ENCODE data around the gene TAOK3. TPM values are rescaled to one million over a fixed set of nuclear protein-coding genes. Genes with fewer than 3 reads are reported as not detected.

The TAOK3 gene
- total RNA-seq, 3 donors from 2014 or later (not counting 1 experiment from before 2014, with no cell fraction given): 155 to 166 (median 157) TPM

DNA sequence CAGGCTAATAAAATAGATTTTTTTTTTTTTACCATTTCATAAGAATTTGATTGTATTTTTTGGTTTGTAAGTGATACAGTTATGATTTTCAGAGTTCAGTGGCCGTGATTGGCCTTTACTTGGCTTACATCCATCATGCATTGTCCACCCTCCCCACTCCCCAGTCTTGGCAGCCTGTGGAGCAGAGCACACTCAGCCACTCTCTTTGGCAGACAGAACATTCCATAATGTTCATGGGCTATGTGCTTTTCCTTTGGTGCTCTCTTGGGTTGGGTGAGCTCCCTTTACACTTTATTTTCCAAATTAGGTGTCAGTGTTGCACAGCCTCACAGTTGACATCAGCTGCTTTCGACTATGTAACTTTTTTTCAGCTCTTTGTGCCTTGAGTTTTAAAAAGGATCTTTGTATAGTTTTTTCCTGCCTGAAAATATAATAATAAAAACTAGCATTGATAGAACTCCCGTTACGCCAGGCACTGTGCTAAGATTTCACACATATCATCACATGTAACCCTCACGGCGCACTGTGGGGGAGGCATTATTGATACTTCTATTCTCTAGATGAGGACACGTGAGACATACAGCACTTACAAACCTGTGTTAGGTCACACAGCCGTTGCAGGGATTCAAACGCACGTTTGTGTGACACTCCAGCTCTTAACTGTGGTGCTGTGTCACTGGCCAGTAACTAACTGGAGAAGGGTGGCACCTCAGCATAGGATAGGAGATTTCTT lies 25.2 kb upstream of the TAOK3 start:
- no peaks in the 10 kb centered on the region for H3K9me3 ChIP-seq (ENCODE audit: control insufficient read depth, insufficient read depth, low read length)
- Mint-ChIP-seq H3K9me3 (no peaks in the 10 kb centered on the region), H3K4me3 (no peak overlapping the region), H3K4me1 (peaks cover 0 to 17% of the 10 kb centered on the region in 2 donors), H3K36me3 (peaks cover 26% of the 10 kb centered on the region), H3K27ac (no peak overlapping the region), H3K27me3 (ENCODE audit: low read depth in 2 of 2) (no peaks in the 10 kb centered on the region)
- H3K27ac ChIP-seq (ENCODE audit: low read length): no peak overlapping the region
- H3K36me3 ChIP-seq (ENCODE audit: control insufficient read depth, insufficient read depth, low read length): peaks cover 39% of the 10 kb centered on the region
- H3K27me3 ChIP-seq (ENCODE audit: control insufficient read depth, insufficient read depth, low read length): no peaks in the 10 kb centered on the region
- DNase-seq (no peak), ATAC-seq (no peak)
- no peaks in the 10 kb centered on the region for H3K4me1 ChIP-seq (ENCODE audit: control insufficient read depth, insufficient read depth, low read length)
- intact Hi-C loops (cut with micrococcal nuclease): no loop called here
- no peak overlapping the region for H3K4me3 ChIP-seq (ENCODE audit: low read length)
- 97% methylated on average over 7 of the region's 10 CpGs for WGBS (ENCODE audit: insufficient coverage)
- TF ChIP-seq, protein P1, sequence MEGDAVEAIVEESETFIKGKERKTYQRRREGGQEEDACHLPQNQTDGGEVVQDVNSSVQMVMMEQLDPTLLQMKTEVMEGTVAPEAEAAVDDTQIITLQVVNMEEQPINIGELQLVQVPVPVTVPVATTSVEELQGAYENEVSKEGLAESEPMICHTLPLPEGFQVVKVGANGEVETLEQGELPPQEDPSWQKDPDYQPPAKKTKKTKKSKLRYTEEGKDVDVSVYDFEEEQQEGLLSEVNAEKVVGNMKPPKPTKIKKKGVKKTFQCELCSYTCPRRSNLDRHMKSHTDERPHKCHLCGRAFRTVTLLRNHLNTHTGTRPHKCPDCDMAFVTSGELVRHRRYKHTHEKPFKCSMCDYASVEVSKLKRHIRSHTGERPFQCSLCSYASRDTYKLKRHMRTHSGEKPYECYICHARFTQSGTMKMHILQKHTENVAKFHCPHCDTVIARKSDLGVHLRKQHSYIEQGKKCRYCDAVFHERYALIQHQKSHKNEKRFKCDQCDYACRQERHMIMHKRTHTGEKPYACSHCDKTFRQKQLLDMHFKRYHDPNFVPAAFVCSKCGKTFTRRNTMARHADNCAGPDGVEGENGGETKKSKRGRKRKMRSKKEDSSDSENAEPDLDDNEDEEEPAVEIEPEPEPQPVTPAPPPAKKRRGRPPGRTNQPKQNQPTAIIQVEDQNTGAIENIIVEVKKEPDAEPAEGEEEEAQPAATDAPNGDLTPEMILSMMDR (IDR thresholded peaks at IDR 0.05): no peak

GRCh38 chr12:118391836-118392235 lies 19.1 kb upstream of the TAOK3 start:
- ATAC-seq: no peak
- H3K27me3 Mint-ChIP-seq (ENCODE audit: low read depth in 2 of 2): no peaks in the 10 kb centered on the region
- H3K27ac Mint-ChIP-seq: no peak overlapping the region
- TF ChIP-seq, protein P1 (IDR thresholded peaks at IDR 0.05): no peak
- Histone ChIP-seq H3K36me3 (ENCODE audit: control insufficient read depth, insufficient read depth, low read length) (peaks cover 56% of the 10 kb centered on the region), H3K4me3 (ENCODE audit: low read length) (no peak overlapping the region), H3K27ac (ENCODE audit: low read length) (no peak overlapping the region), H3K27me3 (ENCODE audit: control insufficient read depth, insufficient read depth, low read length) (no peaks in the 10 kb centered on the region), H3K9me3 (ENCODE audit: control insufficient read depth, insufficient read depth, low read length) (no peaks in the 10 kb centered on the region), H3K4me1 (ENCODE audit: control insufficient read depth, insufficient read depth, low read length) (no peaks in the 10 kb centered on the region)
- peaks cover 0 to 12% of the 10 kb centered on the region in 2 donors for H3K4me1 Mint-ChIP-seq
- no peaks in the 10 kb centered on the region for H3K9me3 Mint-ChIP-seq
- WGBS (ENCODE audit: insufficient coverage): no CpG with 5 or more reads among the region's 1 CpG
- H3K36me3 Mint-ChIP-seq: peaks cover 32% of the 10 kb centered on the region
- DNase-seq: no peak
- no peak overlapping the region for H3K4me3 Mint-ChIP-seq
- intact Hi-C loops (cut with micrococcal nuclease): no loop called here

- TF ChIP-seq, protein P1 (IDR thresholded peaks at IDR 0.05): no peak
- Histone ChIP-seq H3K9me3 (ENCODE audit: control insufficient read depth, insufficient read depth, low read length) (no peaks in the 10 kb centered on the region), H3K36me3 (ENCODE audit: control insufficient read depth, insufficient read depth, low read length) (peaks cover 59% of the 10 kb centered on the region), H3K27me3 (ENCODE audit: control insufficient read depth, insufficient read depth, low read length) (no peaks in the 10 kb centered on the region), H3K4me1 (ENCODE audit: control insufficient read depth, insufficient read depth, low read length) (no peaks in the 10 kb centered on the region), H3K4me3 (ENCODE audit: low read length) (no peak overlapping the region), H3K27ac (ENCODE audit: low read length) (no peak overlapping the region)
- H3K27ac Mint-ChIP-seq: no peak overlapping the region
- peaks cover 32% of the 10 kb centered on the region for H3K36me3 Mint-ChIP-seq
- 100% methylated on average over 2 of the region's 2 CpGs for WGBS (ENCODE audit: insufficient coverage)
- ATAC-seq (no peak), DNase-seq (no peak)
- H3K4me1 Mint-ChIP-seq: peaks cover 0 to 12% of the 10 kb centered on the region in 2 donors
- no peaks in the 10 kb centered on the region for H3K9me3 Mint-ChIP-seq
- H3K27me3 Mint-ChIP-seq (ENCODE audit: low read depth in 2 of 2): no peaks in the 10 kb centered on the region
- H3K4me3 Mint-ChIP-seq: no peak overlapping the region
- intact Hi-C loops (cut with micrococcal nuclease): no loop called here
Measured at GRCh38 chr12:118391424-118391823, 18.7 kb upstream of the TAOK3 start.

All from natural killer cell (primary cell).